OCI-LY3 (cell line): ENCODE results near the gene HNRNPH3.

Source experiments
- H2AFZ ChIP-seq: fragments of 200-600, 300-600 bp; shearing (Covaris generic); 2 replicates; pipeline ENCODE4 v1.6.0; 2014; ENCODE audit warnings: antibody characterized with exemption, low read depth, low read length
- H3K27ac ChIP-seq: fragments of 200-600, 300-600 bp; sonication (generic); 2 replicates; pipeline ENCODE4 v1.5.1; 2014; ENCODE audit warnings: mild to moderate bottlenecking, low read length, moderate library complexity, mixed read lengths
- H3K27me3 ChIP-seq: fragments of 200-600, 300-600 bp; sonication (generic); 2 replicates; pipeline ENCODE4 v1.6.1; 2014; ENCODE audit warnings: low read depth, low read length, mixed read lengths
- H3K36me3 ChIP-seq: fragments of 200-600, 300-600 bp; sonication (generic); replicated peaks from 2 replicates; pipeline ENCODE3; 2014; ENCODE audit warnings: low read depth, low read length, mixed read lengths
- H3K4me1 ChIP-seq: fragments of 300-600, 200-600 bp; sonication (generic); 2 replicates; pipeline ENCODE4 v1.6.1; 2014; ENCODE audit warnings: low read length, mixed read lengths
- H3K4me2 ChIP-seq: fragments of 200-600, 300-600 bp; sonication (generic); 2 replicates; pipeline ENCODE4 v1.6.1; 2014; ENCODE audit warnings: low read length, mixed read lengths
- H3K4me3 ChIP-seq: fragments of 300-600, 200-600 bp; sonication (generic); 2 replicates; pipeline ENCODE4 v1.5.1; 2014; ENCODE audit warnings: antibody characterized with exemption, mild to moderate bottlenecking, low read length, moderate library complexity
- H3K79me2 ChIP-seq: fragments of 300-600, 200-600 bp; shearing (Covaris generic); 2 replicates; pipeline ENCODE4 v1.6.1; 2014; ENCODE audit warnings: mild to moderate bottlenecking, low read length, mixed read lengths
- H3K9ac ChIP-seq: fragments of 300-600, 200-600 bp; shearing (Covaris generic); 2 replicates; pipeline ENCODE4 v1.6.0; 2014; ENCODE audit warnings: mild to moderate bottlenecking, low read length, moderate library complexity
- H3K9me3 ChIP-seq: fragments of 200-600, 300-600 bp; shearing (Covaris generic); 2 replicates; pipeline ENCODE4 v1.6.1; 2014; ENCODE audit warnings: low read length, mixed read lengths; ENCODE audit not compliant: insufficient read depth
- H4K20me1 ChIP-seq: fragments of 200-600, 300-600 bp; sonication (generic); 2 replicates; pipeline ENCODE4 v1.6.1; 2016; ENCODE audit warnings: low read length, mixed read lengths; ENCODE audit not compliant: insufficient read depth
- CTCF ChIP-seq: fragments of 200-600, 300-600 bp; sonication (generic); IDR thresholded peaks from 2 replicates; pipeline ENCODE4 v1.5.1; 2014; ENCODE audit warnings: antibody characterized with exemption, low read length, low read depth
- EZH2phosphoT487 ChIP-seq: fragments of 200-600 bp; shearing (Covaris generic); IDR thresholded peaks from 2 replicates; pipeline ENCODE4 v1.6.1; 2018; ENCODE audit warnings: antibody characterized with exemption, mixed run types, low read depth

HNRNPH3 gene

GRCh38 chr10:68331455-68332258 lies at the start of gene HNRNPH3:
TSS of gene HNRNPH3 (plus strand) at chr10:68332064. CDS start at chr10:68337222, 5,158 bp downstream.
- Histone ChIP-seq H3K9ac (peak within 1 kb of the TSS; percentile 99), H2AFZ (peak within 1 kb of the TSS; percentile 47), H4K20me1 (peaks cover 39% of the 10 kb centered on the region), H3K9me3 (no peaks in the 10 kb centered on the region), H3K36me3 (peaks cover 10% of the 10 kb centered on the region), H3K79me2 (peaks cover 54% of the 10 kb centered on the region), H3K4me2 (peak within 1 kb of the TSS; percentile 98), H3K27me3 (no peaks in the 10 kb centered on the region), H3K4me3 (peak within 1 kb of the TSS; percentile 100), H3K27ac (peak within 1 kb of the TSS; percentile 90), H3K4me1 (peaks cover 31% of the 10 kb centered on the region)
- TF ChIP-seq EZH2phosphoT487 (no peak), CTCF (no peak)

- H3K36me3 ChIP-seq, result no peaks in the 10 kb centered on the region
- no peak overlapping the region for H3K4me2 ChIP-seq
- H3K27me3 ChIP-seq, result no peaks in the 10 kb centered on the region
- H2AFZ ChIP-seq, result no peak overlapping the region
- H3K27ac ChIP-seq, result no peak overlapping the region
- no peaks in the 10 kb centered on the region for H4K20me1 ChIP-seq
- H3K4me3 ChIP-seq, result no peak overlapping the region
- no peak for TF ChIP-seq CTCF
- TF ChIP-seq EZH2phosphoT487, result no peak
- no peak overlapping the region for H3K9ac ChIP-seq
- no peaks in the 10 kb centered on the region for H3K9me3 ChIP-seq
- no peaks in the 10 kb centered on the region for H3K4me1 ChIP-seq
- no peaks in the 10 kb centered on the region for H3K79me2 ChIP-seq
These were observed 47.5 kb upstream of the HNRNPH3 start for GRCh38 chr10:68284062-68285001.

- Histone ChIP-seq H3K4me1 (no peaks in the 10 kb centered on the region), H3K36me3 (no peaks in the 10 kb centered on the region), H2AFZ (no peak overlapping the region), H3K27me3 (no peaks in the 10 kb centered on the region), H3K9me3 (no peaks in the 10 kb centered on the region), H3K9ac (no peak overlapping the region), H3K27ac (no peak overlapping the region), H3K4me3 (no peak overlapping the region), H3K4me2 (no peak overlapping the region), H3K79me2 (no peaks in the 10 kb centered on the region), H4K20me1 (no peaks in the 10 kb centered on the region)
- no peak for TF ChIP-seq CTCF
- no peak for TF ChIP-seq EZH2phosphoT487
These were observed 43.1 kb upstream of the HNRNPH3 start for GRCh38 chr10:68288717-68289116.

- Histone ChIP-seq H3K9me3 (no peaks in the 10 kb centered on the region), H3K27ac (no peak overlapping the region), H2AFZ (no peak overlapping the region), H3K79me2 (no peaks in the 10 kb centered on the region), H3K36me3 (no peaks in the 10 kb centered on the region), H3K4me2 (no peak overlapping the region), H3K4me3 (no peak overlapping the region), H4K20me1 (no peaks in the 10 kb centered on the region), H3K27me3 (no peaks in the 10 kb centered on the region), H3K4me1 (no peaks in the 10 kb centered on the region), H3K9ac (no peak overlapping the region)
- TF ChIP-seq CTCF (no peak), EZH2phosphoT487 (no peak)
These were observed 41.1 kb upstream of the HNRNPH3 start for GRCh38 chr10:68290736-68291135.
